Measurements from ENCODE around the gene OGFOD3. TPM values are rescaled to one million over a fixed set of nuclear protein-coding genes. Genes with fewer than 3 reads are reported as not detected.

The OGFOD3 gene
- 10 to 100 TPM; 25.8 to 72.1 (median 27.7) TPM for total RNA-seq

DNA sequence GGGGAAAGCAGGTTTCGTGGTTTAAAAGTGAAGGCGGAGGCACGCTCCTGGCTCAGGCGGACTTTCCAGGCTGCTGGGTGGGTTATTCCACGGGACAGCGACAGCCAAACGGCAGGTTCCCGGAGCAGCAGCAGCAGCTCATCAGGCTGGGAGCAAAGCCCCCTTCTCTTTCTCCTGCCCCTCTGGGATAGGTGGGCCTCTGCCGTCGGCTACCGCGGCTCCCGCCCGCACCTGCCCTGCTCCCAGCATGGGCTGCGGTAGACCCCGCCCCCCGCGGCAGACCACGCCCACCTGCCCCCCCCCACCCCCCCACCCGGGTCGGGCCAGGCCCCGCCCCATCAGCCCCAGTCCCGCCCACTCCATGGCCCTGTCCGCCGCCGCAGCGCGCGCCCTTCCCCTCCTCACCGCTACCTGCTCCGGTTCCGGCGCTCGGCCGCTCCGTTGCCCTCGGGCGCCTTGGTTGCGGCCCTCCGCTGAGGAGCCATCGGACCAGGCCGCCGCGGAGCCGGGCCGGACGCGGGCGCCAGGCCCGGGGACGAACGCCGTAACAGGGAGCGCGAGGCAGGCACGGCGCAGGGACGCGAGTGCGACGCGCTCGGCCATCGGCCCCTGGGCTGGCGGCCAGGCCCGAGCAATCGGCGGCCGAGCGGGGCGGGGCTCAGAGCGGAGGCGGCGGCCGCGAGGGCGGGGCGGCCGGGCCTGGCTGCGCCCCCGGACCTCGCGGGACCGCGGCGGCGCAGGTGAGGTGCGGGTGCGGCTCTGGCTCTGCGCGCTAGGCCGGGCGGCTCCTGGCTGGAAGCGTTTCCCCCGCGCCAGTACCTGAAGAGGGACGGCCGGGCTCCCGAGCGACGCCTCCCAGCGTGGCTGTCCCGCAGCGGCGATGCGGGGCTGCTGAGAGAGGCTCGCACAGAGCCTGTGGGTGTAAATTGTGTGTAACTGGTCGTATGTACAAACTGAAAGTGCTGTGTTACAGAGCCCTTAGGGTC lies at the start of gene OGFOD3, which contains the start of gene HEXD:
OGFOD3 (minus strand) TSS at position 586 of the 986 bp plus-strand sequence; CDS start at position 485, 101 bp downstream.
HEXD (plus strand) TSS at position 347 of the 986 bp plus-strand sequence. CDS start 1,453 bp downstream, outside the sequence.
- peak in 3 of 5 experiments; percentile 10 to 33 (median 15) for TF ChIP-seq CTCF (IDR thresholded peaks at IDR 0.05 in 4 of 5, conservative IDR thresholded peaks at IDR 0.05 in 1 of 5)
- TF ChIP-seq POLR2A (IDR thresholded peaks at IDR 0.05) = peak; percentile 54 to 70
- Histone ChIP-seq H3K9me3 (no peaks in the 10 kb centered on the region), H3K4me3 (peak within 1 kb of the TSS; percentile 71 to 95 (median 83)), H3K4me1 (peaks cover 16 to 19% of the 10 kb centered on the region in 2 donors), H3K27me3 (no peaks in the 10 kb centered on the region), H3K27ac (peak within 1 kb of the TSS; percentile 85 to 99 (median 97)), H3K36me3 (peaks cover 0 to 14% of the 10 kb centered on the region in 2 donors)
- intact Hi-C loops (cut with DNase I; ENCODE audit: low total_unique reads) (loop anchor here (1.0 to 10.0 kb wide), 4 partner anchors 79 to 213 kb away; no protein-coding TSS in a partner anchor), in situ Hi-C loops (cut with MboI; ENCODE audit: low sequenced_read_pairs in 4 of 4) (loop anchor here in 1 of 4 donors (10.0 kb wide), 1 partner anchor 63 kb away; the partner anchor contains the start of gene TEX19)
- DNase-seq (peak; percentile 57 to 68), ATAC-seq (peak; percentile 92 to 93)

GRCh38 chr17:82465023-82465603 lies 46.7 kb upstream of the OGFOD3 start:
- H3K4me3 ChIP-seq = no peak overlapping the region
- no peak overlapping the region for H3K27ac ChIP-seq
- H3K4me1 ChIP-seq = no peaks in the 10 kb centered on the region
- TF ChIP-seq POLR2A (IDR thresholded peaks at IDR 0.05) (no peak), CTCF (IDR thresholded peaks at IDR 0.05 in 4 of 5, conservative IDR thresholded peaks at IDR 0.05 in 1 of 5) (no peak)
- intact Hi-C loops (cut with DNase I; ENCODE audit: low total_unique reads) = no loop called here
- no peak for DNase-seq
- H3K36me3 ChIP-seq = peaks cover 0 to 89% of the 10 kb centered on the region in 2 donors
- no peaks in the 10 kb centered on the region for H3K27me3 ChIP-seq
- in situ Hi-C loops (cut with MboI; ENCODE audit: low sequenced_read_pairs in 4 of 4) = no loop called here
- no peaks in the 10 kb centered on the region for H3K9me3 ChIP-seq
- no peak for ATAC-seq

DNA sequence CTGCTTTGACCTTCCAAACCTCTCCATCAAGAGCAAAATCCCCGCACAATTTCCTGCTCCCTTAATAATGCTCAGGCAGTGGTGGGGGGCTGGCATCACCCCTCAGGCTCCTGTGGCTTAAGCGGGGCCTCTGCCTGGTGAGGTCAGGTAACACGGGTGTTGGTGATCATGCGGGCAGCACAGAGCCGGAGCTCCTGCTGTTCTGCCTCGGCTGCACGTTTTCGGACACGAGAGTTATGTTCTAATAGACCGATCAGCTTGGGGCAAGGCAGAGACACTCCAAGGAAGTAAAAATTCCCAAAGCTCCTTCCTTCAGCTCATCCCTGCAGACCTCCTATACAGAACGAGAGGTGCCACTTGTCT lies 46.2 kb upstream of the OGFOD3 start:
- Histone ChIP-seq H3K4me1 (peaks cover 2 to 3% of the 10 kb centered on the region in 2 donors), H3K27me3 (no peaks in the 10 kb centered on the region), H3K4me3 (no peak overlapping the region), H3K9me3 (no peaks in the 10 kb centered on the region), H3K27ac (no peak overlapping the region), H3K36me3 (peaks cover 0 to 85% of the 10 kb centered on the region in 2 donors)
- in situ Hi-C loops (cut with MboI; ENCODE audit: low sequenced_read_pairs in 4 of 4) = no loop called here
- TF ChIP-seq POLR2A (IDR thresholded peaks at IDR 0.05) (no peak), CTCF (IDR thresholded peaks at IDR 0.05 in 4 of 5, conservative IDR thresholded peaks at IDR 0.05 in 1 of 5) (no peak)
- intact Hi-C loops (cut with DNase I; ENCODE audit: low total_unique reads) = no loop called here
- ATAC-seq (no peak), DNase-seq (no peak)

- Histone ChIP-seq H3K27me3 (no peaks in the 10 kb centered on the region), H3K4me1 (peaks cover 7% of the 10 kb centered on the region in 2 donors), H3K4me3 (no peak overlapping the region), H3K9me3 (no peaks in the 10 kb centered on the region), H3K36me3 (peaks cover 0 to 80% of the 10 kb centered on the region in 2 donors), H3K27ac (no peak overlapping the region)
- no peak for ATAC-seq
- TF ChIP-seq POLR2A (IDR thresholded peaks at IDR 0.05) = no peak
- no peak for TF ChIP-seq CTCF (IDR thresholded peaks at IDR 0.05 in 4 of 5, conservative IDR thresholded peaks at IDR 0.05 in 1 of 5)
- DNase-seq = no peak
- in situ Hi-C loops (cut with MboI; ENCODE audit: low sequenced_read_pairs in 4 of 4) (no loop called here), intact Hi-C loops (cut with DNase I; ENCODE audit: low total_unique reads) (no loop called here)
Measured at GRCh38 chr17:82463925-82464566, 45.7 kb upstream of the OGFOD3 start.

Measured in gastrocnemius medialis (tissue), 4 donors.